NCI-H2107 treated with DMSO at 0.1 percent for 48 hours (cell line): ENCODE measurements around the gene C2orf72.
"Not testable (repeated sequence)": the region's sequence is repeated elsewhere in the genome, so short reads cannot be mapped to it uniquely, and the experiment has no call there.

Experiments
- DNase-seq: peaks from one replicate; lab custom pipeline; 2025; ENCODE audit not compliant: unreplicated experiment; lab: John Stamatoyannopoulos, UW

Gene C2orf72

DNA sequence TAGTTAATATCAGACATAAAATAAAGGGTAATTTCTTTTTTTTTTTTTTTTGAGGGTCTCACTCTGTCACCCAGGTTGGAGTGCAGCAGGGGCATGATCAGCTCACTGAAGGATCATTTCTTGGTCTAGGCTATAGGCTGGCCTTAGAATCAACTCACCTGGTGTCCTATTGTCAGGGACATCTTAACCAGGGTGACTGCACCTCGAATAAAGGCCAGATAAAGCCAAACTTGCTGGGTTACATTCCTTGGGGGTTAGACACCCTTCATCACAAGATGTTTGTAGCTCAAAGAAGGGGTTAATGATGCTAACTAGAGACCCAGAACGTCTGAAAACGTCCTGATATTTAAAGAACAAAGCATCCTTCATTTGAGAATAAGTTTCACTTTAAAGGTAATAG is 23.5 kb upstream of the C2orf72 start:
- DNase-seq, result no peak

DNA sequence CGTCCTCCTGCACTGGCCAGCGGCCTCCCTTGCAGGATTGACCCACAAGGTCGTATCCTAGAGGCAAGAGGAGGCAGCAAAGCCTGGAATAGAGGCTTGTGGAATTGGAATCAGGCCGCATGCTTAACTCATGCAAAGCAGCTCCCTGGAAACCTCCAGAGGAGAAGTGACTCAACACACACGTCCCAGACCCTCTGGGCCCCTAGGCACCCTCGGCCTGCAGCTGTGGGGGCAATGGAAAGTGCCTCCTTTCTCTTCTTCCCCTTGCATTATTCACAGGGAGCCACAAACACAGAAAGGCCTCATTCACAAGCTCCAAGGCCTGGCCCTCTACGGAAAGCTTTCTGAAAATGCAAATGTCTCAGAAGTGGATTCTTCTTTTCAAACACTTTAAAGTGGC is 21.8 kb upstream of the C2orf72 start:
- no peak for DNase-seq

DNA sequence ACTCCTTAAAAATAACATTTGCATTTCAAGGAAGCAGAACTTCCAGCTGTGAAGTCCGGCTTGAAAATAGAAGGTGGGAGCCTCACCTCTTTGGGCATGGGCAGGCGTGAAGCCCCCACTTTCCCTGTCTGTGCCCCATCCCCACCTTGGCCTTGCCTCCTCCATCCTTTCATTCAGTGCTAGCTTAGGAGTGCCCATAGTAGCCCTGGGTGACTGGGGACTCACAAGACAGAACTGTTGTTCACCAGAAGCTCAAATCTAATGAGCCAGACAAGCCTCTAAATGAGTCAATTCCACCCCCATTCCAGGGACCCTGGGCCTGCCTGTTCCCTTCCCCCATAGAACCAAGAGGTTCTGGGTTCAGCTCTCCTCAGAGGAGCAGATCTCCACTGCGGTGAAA is 21.4 kb upstream of the C2orf72 start:
- DNase-seq, result no peak

DNA sequence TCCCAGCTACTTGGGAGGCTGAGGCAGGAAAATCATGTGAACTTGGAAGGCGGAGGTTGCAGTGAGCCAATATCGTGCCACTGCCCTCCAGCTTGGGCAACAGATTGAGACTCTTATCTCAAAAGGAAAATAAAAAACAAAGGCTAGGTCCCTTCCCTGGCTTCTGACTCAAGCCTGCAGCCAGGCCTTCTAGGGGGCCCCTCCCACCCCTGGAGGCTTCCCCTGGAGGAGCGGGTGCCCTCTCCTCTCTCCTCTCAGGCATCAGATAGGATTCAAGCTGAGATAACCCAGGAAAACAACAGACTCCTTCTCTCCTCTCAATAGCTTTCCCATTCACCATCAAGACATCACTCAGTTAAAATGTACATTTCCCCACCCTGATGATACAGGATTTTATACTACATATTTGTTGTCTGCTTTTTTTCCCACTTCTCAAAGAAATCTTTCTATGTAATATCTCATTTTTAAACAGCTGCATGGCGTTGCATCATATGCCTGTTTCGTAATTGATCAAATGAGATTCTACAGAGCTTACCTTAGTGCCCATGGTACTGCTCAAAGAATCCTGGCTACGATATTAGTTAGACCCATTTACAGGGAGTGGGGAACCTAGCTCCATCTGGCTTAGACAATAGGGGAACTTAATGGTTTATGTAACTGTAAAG is 20.6 kb upstream of the C2orf72 start:
- no peak for DNase-seq

DNA sequence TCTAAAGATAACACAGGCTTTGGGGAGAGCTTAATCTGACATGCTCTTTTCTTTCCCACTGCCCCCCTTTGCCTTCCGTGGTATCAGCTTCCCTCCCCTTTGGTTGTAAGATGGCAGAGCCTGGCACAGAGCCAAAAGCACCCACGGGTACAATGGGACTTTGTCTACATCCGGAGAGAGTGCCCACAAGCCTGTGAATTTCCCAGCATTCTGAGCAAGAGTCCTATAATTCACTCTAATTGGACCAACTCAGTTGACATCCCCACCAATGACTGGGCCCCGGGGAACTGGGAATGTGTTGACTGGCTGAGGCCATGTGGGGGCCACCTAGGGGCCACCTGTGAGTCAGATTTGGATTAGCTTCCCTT is 20.1 kb upstream of the C2orf72 start:
- no peak for DNase-seq

DNA sequence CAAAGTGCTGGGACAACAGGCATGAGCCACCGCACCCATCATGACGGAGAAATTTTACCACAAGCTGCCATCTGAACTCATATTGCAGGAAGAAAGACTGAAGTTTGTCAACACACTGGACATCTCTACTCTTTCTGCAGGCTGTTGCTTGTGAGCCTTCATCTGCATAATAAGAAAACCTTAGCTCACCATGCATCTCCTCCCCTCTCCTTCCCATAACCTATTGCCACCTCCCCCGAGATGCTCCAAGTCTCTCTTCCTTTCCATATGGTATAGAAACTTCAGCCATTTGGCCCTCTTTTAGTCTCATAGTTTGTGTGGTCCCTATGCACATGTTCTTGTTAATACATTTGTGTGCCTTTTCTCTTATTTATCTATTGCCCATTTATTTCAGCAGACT is 19.1 kb upstream of the C2orf72 start:
- no peak for DNase-seq

DNA sequence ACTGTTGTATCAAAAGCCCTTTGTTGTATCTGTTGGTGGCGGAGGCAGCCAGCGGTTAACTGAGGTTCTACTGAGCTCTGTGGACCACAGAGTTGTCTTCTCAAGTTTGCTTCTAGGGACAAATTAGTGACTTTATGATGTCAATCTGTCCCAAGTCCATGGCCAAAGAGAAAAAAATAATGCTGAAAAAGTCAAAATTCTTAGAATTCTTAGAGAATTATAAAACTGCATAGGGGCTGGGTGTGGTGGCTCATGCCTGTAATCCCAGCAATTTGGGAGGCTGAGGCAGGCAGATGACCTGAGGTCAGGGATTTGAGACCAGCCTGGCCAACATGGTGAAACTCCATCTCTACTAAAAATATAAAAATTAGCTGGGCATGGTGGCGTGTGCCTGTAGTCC is 12.3 kb upstream of the C2orf72 start:
- DNase-seq, result not testable (repeated sequence)

DNA sequence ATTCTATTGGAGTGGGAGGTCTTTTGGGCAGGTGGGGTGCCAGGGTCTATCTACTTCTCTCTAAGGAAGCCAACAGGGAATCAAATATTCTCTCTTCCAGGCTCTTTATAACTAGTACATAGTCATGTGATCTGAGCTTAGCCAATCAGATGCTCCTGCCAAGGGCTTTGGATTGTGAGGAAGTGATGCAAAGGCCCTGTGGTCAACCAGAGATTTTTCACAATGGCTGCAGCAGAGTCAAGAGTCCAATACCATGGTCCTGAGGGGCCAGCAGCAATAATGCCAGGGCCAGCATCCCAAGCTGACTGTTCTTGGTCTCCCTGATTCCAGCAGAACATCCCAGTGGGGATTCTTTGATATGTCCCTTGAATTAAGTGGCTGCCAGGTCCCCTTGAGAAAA is 8.4 kb upstream of the C2orf72 start:
- no peak for DNase-seq

DNA sequence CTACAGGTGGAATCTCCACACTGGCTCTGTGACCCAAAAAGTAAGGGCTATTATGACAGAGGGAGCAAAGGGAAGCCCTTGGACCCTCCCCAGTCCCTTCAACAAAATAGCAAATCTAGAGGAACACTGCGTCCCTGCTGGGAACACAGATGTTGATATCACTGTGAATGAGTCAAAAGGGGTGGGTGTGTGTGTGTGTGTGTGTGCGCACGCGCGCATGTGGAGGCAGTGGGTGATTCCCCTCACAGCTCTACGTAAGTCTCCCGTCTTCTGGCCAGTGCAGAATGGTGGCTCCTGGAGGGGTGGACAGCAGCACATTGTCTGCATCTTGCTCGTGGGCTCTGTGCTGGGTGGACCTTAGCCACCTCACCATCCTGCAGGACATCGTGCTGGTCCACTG is 7.8 kb upstream of the C2orf72 start:
- DNase-seq, result no peak

DNA sequence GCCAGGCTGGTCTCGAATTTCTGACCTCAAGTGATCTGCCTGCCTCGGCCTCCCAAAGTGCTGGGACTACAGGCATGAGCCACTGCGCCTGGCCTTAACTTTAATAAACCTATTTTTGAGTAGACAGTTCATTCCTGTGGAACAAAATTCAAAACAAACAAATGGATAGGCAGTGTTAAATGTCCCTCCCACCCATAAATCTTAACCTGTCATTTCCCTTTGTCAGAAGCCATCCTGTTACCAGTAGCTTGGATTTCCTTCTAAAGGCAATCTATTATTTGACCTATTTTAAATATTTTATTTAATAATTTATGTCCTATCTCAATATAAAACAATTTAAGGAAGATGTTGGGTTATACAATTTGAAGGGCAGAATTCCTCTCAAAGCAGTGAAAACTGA is 6.6 kb upstream of the C2orf72 start:
- no peak for DNase-seq

DNA sequence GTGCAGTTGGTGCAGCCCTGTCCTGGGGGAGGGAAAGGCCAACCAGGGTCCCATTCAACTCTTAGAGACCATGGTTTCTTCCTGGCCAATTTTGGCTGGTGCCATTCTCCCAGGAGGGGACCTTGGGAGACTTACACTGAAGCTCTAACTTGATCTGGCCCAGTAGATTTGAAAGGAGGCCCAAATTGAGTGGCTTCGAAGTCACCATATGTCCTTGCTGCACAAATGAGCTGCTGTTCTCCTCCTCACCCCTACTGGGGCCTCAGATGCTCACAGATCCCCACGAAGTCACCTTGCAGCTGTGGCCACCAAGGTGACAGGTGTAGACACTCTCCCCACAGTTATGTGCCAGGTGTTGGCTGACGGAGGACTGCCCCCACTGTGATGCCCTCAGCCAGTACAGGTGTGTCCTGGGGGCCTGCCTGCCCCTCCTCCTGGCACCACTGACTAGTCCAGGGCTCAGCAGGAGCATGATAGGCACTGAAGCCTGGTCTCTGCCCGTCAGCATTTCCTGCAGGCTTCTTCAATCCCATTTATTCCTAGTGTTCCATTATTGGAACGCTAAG is 4.7 kb upstream of the C2orf72 start:
- no peak for DNase-seq

DNA sequence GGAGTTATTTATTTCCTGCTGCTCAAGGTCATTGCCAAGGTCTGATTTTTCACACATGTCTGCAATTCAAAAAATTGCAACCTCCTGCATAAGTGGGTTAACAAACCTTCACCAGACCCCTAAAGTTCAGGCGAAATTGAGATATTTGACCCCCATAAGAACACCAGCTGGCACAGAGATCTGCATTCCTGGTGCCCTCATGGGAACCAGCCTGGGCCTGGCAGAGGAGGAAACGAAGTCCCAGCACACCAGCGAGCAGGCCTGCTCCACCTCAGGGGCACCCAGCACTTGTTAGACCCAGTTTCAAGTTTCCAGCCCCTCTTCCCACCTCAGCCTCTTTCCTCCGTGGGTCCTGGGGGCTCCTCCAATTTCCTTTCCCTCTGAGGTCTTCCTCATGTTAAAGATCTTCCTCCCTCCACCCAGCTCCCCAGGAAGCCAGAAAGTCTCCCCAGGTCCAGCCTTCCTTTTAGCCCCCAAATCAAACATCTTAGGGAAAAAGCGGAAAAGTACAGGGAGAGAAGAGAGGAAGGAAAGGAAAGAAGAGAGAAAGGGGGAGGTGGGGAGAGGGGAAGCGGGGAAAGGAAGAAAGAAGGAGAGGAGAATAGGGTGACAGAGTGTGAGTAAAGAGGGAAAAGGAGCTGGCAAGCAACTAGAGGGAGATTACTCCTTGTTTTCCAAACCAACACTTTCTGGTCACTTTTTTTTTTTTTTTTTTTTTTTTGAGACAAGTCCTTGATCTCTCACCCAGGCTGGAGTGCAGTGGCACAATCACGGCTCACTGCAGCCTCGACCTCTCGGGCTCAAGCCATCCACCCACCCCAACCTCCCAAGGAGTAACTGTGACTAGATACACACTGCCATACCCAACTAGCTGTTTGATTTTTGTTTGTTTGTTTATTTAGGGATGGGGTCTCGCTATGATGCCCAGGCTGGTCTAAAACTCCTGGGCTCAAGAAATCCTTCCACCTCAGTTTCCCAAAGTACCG is 3.9 kb upstream of the C2orf72 start:
- DNase-seq, result no peak

DNA sequence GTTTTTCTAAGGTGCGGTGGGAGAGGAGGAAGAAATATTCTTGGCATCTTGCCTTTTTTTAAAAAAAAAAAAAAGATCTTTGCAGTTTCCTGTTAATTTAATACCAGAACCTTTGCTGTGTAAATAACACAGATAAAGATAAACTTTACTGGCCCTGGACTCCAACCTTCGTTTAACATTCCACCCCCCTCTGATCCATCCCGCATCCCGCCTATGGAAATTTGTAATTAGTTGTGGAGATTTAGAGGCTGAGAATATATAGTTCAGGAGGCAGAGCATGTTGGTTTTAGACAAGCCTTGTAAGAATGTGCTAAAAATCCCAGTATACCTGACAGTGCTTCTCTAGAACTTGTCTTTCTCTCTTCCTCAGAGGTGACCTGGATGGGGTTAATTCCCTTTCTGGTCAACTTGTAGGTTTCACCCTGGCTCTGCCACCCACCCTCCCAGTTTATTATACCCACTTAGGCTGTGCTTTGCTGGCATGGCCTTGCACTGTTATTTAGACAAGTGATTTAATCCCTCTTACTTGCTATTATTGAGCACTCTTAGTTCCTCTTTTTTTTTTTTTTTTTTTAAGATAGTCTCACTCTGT is 2.9 kb upstream of the C2orf72 start:
- DNase-seq, result no peak

DNA sequence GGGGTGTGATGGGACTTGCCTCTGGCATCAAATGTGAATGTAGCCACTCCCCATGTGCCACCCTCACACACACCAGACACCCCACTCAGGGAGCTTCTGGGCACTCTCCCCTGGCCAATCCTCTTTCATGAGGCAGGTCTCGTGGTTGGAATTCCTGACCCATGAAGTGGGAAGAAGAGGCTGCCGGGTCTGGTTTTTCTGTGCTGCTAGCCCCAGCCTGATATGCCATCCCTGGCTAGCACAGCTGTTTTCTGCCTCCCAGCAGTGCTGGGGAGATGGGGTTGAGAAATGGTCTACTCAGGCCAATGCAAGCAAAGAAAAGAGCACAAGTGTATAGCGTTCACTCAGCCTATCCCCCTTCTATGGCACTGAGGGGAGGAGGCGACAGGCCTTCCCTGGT is 1.2 kb upstream of the C2orf72 start:
- no peak for DNase-seq

DNA sequence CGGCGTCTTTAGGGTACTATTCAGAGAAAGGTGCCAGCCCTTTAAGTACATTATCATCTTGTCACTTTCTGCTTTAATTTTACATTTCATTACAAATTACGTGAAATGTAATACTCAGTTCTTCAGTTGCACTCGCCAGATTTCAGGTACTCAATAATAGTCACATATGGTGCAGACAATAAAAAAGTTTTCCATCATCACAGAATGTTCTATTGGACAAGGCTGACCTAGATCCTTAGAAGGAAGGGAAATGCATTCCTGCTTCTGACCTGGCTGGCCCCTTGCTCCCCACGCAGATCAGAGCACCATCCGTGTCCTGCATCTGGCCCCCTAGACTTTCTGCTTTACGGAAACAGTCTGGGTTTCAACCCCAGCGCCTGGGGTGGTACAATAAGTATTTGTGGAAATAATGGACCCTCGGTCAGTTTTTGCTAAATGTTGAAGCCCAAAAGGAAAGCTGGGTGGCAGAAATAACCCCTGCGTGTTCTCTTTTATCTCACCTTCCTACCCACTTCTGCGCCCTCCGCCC is 681 bp upstream of the C2orf72 start:
- DNase-seq, result no peak

DNA sequence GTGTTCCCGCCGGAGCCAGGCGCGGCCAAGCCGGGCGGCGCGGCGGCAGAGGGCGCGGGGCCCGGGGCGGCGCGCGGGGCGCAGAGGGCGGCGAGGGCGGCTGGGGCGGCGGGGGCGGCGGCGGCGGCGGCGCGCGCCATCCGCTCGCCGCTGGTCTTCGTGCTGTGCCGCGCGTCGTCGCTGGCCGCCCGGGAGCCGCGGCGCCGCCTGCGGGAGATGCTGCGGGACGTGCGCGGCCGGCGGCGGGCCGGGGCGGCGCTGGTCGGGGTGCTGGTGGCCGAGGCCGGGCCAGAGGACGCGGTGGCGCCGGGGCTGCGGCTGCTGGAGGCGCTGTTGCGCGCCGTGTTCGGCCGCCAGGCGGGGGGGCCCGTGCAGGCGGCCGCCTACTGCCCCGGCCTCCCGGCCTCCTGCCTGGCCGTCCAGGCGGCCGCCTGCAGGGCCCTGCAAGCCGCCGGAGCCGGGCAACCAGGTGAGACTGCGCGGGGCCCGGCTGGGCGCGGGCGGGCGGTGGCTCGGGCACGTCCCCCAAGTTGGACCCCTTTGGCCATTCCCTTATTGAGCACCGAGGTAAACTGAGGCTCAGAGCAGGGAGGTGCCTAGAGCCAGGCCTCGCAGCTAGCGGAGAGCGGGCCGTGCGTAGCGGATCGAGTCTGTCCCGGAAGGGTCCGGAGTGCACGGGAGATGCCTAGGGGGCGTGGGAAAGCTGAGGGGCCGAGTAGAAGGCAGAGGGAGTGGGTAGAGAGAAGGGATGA is 584 bp downstream of the C2orf72 start:
- DNase-seq, result no peak

DNA sequence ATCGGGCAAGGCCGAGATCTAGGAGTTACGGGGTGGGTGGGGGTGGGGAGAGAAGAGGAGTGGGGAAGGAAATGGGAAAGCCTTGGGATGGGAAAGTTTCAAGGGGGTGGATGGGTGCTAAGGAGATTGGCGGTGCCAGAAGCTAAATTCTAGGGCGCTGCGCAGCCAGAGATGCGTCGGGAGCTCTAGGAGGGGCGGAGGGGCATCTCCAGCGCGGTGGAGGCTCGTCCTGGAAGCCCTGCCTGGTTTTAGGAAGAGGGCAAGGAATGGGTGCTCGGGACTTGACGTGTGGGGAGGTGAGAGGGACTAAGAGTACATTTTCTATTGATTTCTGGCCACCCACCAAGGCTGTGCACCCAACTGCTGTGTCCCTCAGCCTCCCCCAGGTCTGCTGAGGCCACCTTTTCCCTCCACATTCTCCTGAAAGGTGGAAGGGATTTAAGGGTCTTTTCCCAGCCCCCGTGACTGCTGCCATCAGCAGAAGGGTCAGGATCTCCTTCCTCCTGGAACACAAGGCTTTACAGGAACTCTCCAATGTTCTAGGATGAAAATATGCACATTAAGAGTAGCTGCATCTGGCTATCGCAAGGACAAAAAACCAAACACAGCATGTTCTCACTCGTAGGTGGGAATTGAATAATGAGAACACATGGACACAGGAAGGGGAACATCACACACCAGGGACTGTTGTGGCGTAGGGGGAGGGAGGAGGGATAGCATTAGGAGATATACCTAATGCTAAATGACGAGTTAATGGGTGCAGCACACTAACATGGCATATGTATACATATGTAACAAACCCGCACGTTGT is 1.4 kb downstream of the C2orf72 start:
- DNase-seq, result no peak

DNA sequence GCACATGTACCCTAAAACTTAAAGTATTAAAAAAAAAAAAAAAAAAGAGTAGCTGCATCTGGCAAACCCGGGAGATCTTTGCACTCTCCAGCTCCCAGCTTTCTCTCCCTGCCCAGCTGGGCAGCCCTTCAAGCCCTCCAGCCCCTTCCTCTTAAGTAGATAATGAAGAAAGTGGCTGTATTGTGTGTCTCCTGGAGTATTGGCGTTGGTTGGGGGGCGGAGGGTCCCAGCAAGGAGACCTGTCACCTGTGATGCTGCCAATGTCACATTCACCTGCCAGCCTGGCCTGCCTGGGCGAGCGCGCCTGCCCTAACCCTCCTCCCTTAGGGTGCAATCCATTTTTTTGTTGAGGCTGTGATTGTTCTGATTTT is 2.0 kb downstream of the C2orf72 start:
- DNase-seq, result no peak

DNA sequence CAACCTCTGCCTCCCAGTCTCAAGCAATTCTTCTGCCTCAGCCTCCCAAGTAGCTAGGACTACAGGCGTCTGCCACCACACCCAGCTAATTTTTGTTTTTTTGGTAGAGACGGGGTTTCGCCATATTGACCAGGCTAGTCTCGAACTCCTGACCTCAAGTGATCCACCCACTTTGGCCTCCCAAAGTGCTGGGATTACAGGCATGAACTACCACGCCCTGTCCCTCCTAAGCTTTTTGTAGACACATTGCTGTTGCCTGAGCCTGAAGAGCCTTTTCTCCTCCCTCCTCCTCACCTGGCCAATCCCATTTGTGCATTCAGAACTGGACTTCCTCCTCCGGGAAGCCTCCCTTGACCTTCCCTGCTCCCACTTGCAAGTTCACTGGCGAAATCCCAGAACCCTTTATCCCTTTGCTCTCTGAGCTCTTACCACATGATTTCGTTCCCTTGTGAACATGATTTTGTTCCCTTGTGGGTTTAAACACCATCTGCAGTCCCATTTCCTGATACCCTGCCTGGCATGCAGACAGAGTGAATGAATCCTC is 2.6 kb downstream of the C2orf72 start:
- DNase-seq, result no peak
